ENCODE results near the gene KLHL26.

Gene KLHL26

GRCh38 chr19:18633321-18633720, 3.5 kb upstream of the KLHL26 start:
- Histone ChIP-seq H3K9ac (0 out of 22 replicates have a peak overlapping the region, but pooled peaks of 1 of the 11 experiments have one; percentile 13), H3K27ac (no peak overlapping the region), H3K4me1 (peaks cover 11 to 43% (median 30%) of the 10 kb centered on the region in 10 experiments), H3K9me3 (replicated peaks in 1 of 11) (no peaks in the 10 kb centered on the region), H3K4me2 (peak overlapping the region in 7 of 11 experiments; percentile 20 to 66 (median 39); a peak in 11 of 22 replicates), H3K4me3 (no peak overlapping the region), H3K27me3 (no peaks in the 10 kb centered on the region), H4K20me1 (peaks cover 0 to 14% (median 6%) of the 10 kb centered on the region in 11 experiments; a peak in 8 of 22 replicates), H3K36me3 (no peaks in the 10 kb centered on the region)
- TF ChIP-seq Cebpa-rat (IDR thresholded peaks at IDR 0.05): no peak

- no peaks in the 10 kb centered on the region for H3K27me3 ChIP-seq
- peak overlapping the region in 2 of 11 experiments; percentile 41 to 69; a peak in 2 of 22 replicates for H3K4me2 ChIP-seq
- TF ChIP-seq Cebpa-rat (IDR thresholded peaks at IDR 0.05): no peak
- H3K36me3 ChIP-seq: peaks cover 0 to 2% (median 0%) of the 10 kb centered on the region in 11 experiments; a peak in 2 of 22 replicates
- H3K4me3 ChIP-seq: no peak overlapping the region
- H3K4me1 ChIP-seq: peaks cover 15 to 42% (median 33%) of the 10 kb centered on the region in 10 experiments
- no peak overlapping the region for H3K27ac ChIP-seq
- peaks cover 0 to 28% (median 7%) of the 10 kb centered on the region in 11 experiments; a peak in 8 of 22 replicates for H4K20me1 ChIP-seq
- no peak overlapping the region for H3K9ac ChIP-seq
- no peaks in the 10 kb centered on the region for H3K9me3 ChIP-seq (replicated peaks in 1 of 11)
Measured at GRCh38 chr19:18634612-18635297, 2.1 kb upstream of the KLHL26 start.

- Histone ChIP-seq H3K9me3 (replicated peaks in 1 of 11) (no peaks in the 10 kb centered on the region), H3K36me3 (peaks cover 0 to 11% (median 8%) of the 10 kb centered on the region in 11 experiments; a peak in 7 of 22 replicates), H3K4me2 (peak overlapping the region in 8 of 11 experiments; percentile 16 to 69 (median 43); a peak in 13 of 22 replicates), H3K9ac (no peak overlapping the region), H4K20me1 (peaks cover 0 to 38% (median 7%) of the 10 kb centered on the region in 11 experiments; a peak in 8 of 22 replicates), H3K27ac (no peak overlapping the region), H3K4me3 (peak overlapping the region in 2 of 10 experiments; percentile 94 to 98; a peak in 1 of 20 replicates), H3K27me3 (no peaks in the 10 kb centered on the region), H3K4me1 (peaks cover 15 to 44% (median 34%) of the 10 kb centered on the region in 10 experiments)
- no peak for TF ChIP-seq Cebpa-rat (IDR thresholded peaks at IDR 0.05)
Measured at GRCh38 chr19:18635831-18636182, 1.0 kb upstream of the KLHL26 start.

GRCh38 chr19:18636183-18636968, 452 bp upstream of the KLHL26 start:
- Histone ChIP-seq H3K4me1 (peaks cover 15 to 44% (median 34%) of the 10 kb centered on the region in 10 experiments), H3K36me3 (peaks cover 0 to 12% (median 9%) of the 10 kb centered on the region in 11 experiments; a peak in 7 of 22 replicates), H3K9ac (peak overlapping the region; percentile 61 to 96 (median 92); a peak in 16 of 22 replicates), H3K4me2 (peak overlapping the region in 9 of 11 experiments; percentile 45 to 100 (median 58); a peak in 13 of 22 replicates), H3K9me3 (replicated peaks in 1 of 11) (no peaks in the 10 kb centered on the region), H3K4me3 (peak overlapping the region; percentile 72 to 98 (median 95)), H3K27ac (peak overlapping the region in 9 of 11 experiments; percentile 47 to 87 (median 68); a peak in 13 of 22 replicates), H4K20me1 (peaks cover 0 to 44% (median 7%) of the 10 kb centered on the region in 11 experiments; a peak in 8 of 22 replicates), H3K27me3 (no peaks in the 10 kb centered on the region)
- TF ChIP-seq Cebpa-rat (IDR thresholded peaks at IDR 0.05): no peak

- H3K9me3 ChIP-seq (replicated peaks in 1 of 11): no peaks in the 10 kb centered on the region
- H3K27me3 ChIP-seq: no peaks in the 10 kb centered on the region
- H3K9ac ChIP-seq: peak overlapping the region; percentile 86 to 96 (median 92); a peak in 21 of 22 replicates
- H3K4me3 ChIP-seq: peak overlapping the region; percentile 72 to 98 (median 95)
- peaks cover 15 to 51% (median 35%) of the 10 kb centered on the region in 10 experiments for H3K4me1 ChIP-seq
- H3K4me2 ChIP-seq: peak overlapping the region; percentile 94 to 100 (median 99)
- peaks cover 0 to 12% (median 9%) of the 10 kb centered on the region in 11 experiments; a peak in 7 of 22 replicates for H3K36me3 ChIP-seq
- no peak for TF ChIP-seq Cebpa-rat (IDR thresholded peaks at IDR 0.05)
- peaks cover 0 to 55% (median 7%) of the 10 kb centered on the region in 11 experiments; a peak in 9 of 22 replicates for H4K20me1 ChIP-seq
- H3K27ac ChIP-seq: peak overlapping the region in 10 of 11 experiments; percentile 82 to 90 (median 87); a peak in 14 of 22 replicates
Measured at GRCh38 chr19:18637673-18638630, 1.1 kb downstream of the KLHL26 start.

GRCh38 chr19:18639706-18640243, 2.9 kb downstream of the KLHL26 start:
- Histone ChIP-seq H3K27me3 (no peaks in the 10 kb centered on the region), H3K36me3 (peaks cover 0 to 12% (median 9%) of the 10 kb centered on the region in 11 experiments; a peak in 7 of 22 replicates), H3K4me3 (no peak overlapping the region), H3K9me3 (replicated peaks in 1 of 11) (no peaks in the 10 kb centered on the region), H3K4me2 (peak overlapping the region in 1 of 11 experiments; percentile 25; a peak in 1 of 22 replicates), H4K20me1 (peaks cover 0 to 69% (median 9%) of the 10 kb centered on the region in 11 experiments; a peak in 11 of 22 replicates), H3K9ac (no peak overlapping the region), H3K27ac (no peak overlapping the region), H3K4me1 (peaks cover 26 to 54% (median 39%) of the 10 kb centered on the region in 10 experiments)
- TF ChIP-seq Cebpa-rat (IDR thresholded peaks at IDR 0.05): no peak

GRCh38 chr19:18644196-18645034, 7.6 kb downstream of the KLHL26 start:
- Histone ChIP-seq H3K9me3 (replicated peaks in 1 of 11) (no peaks in the 10 kb centered on the region), H3K27ac (peak overlapping the region; percentile 30 to 71 (median 60); a peak in 19 of 22 replicates), H4K20me1 (peaks cover 14 to 89% (median 37%) of the 10 kb centered on the region in 11 experiments; a peak in 21 of 22 replicates), H3K36me3 (peaks cover 0 to 12% (median 9%) of the 10 kb centered on the region in 11 experiments; a peak in 7 of 22 replicates), H3K9ac (peak overlapping the region; percentile 56 to 71 (median 59)), H3K4me2 (peak overlapping the region; percentile 88 to 99 (median 96)), H3K4me1 (peaks cover 53 to 71% (median 61%) of the 10 kb centered on the region in 10 experiments), H3K4me3 (peak overlapping the region; percentile 14 to 62 (median 46); a peak in 19 of 20 replicates), H3K27me3 (no peaks in the 10 kb centered on the region)
- TF ChIP-seq Cebpa-rat (IDR thresholded peaks at IDR 0.05): no peak
